Endothelial cell of umbilical vein (primary cell): Measurements from ENCODE around the gene ANO1. TPM values are rescaled to one million over a fixed set of nuclear protein-coding genes. Genes with fewer than 3 reads are reported as not detected.

ENCODE experiments used
- BruUV-seq: library from RNA; stranded (reverse); fragments of 400-500 nt; replicated peaks from 2 replicates; lab custom pipeline; 2021; lab: Mats Ljungman, UMichigan
- CTCF ChIA-PET: fragments of 300-600, 350-600 bp; sonication (Branson Sonifier 250); formaldehyde crosslinking; loops from one replicate; lab custom pipeline; 2021; ENCODE audit warnings: antibody characterized with exemption, inconsistent platforms; lab: Charles Lee
- POLR2A ChIA-PET: fragments of 300-600, 350-600 bp; sonication (Branson Sonifier 250); formaldehyde crosslinking; loops from one replicate; lab custom pipeline; 2021; ENCODE audit warnings: antibody characterized with exemption, inconsistent platforms; lab: Charles Lee
- DNase-seq: peaks from one replicate; pipeline ENCODE4 v3.0.0-alpha.2; 2011; ENCODE audit warnings: low read depth, low spot score
- FAIRE-seq: peaks from 2 replicates; lab custom pipeline; 2011; peaks lifted over from hg19 to GRCh38; lab: Jason Lieb, UNC
- H2AFZ ChIP-seq: 2 replicates; pipeline ENCODE4 v1.6.0; 2012; ENCODE audit warnings: low read depth, low read length, control low read depth, inconsistent platforms
- H3K27ac ChIP-seq: 2 replicates; pipeline ENCODE4 v1.5.1; 2011; ENCODE audit warnings: low read depth, mild to moderate bottlenecking, control low read depth, low read length, moderate library complexity; ENCODE audit not compliant: insufficient read depth
- H3K27me3 ChIP-seq, 2 experiments: 2 replicates each; pipeline versions ENCODE4 v1.6.0 to v1.6.1; 2011; ENCODE audit warnings: low read length in 2 of 2, mixed read lengths in 1 of 2; ENCODE audit not compliant: control insufficient read depth in 2 of 2, insufficient read depth in 2 of 2
- H3K36me3 ChIP-seq, 2 experiments: 2 replicates in 1 of 2; 3 replicates in 1 of 2; pipeline ENCODE4 v1.5.1; 2011; ENCODE audit warnings: low read length in 2 of 2, mild to moderate bottlenecking in 1 of 2, moderate library complexity in 1 of 2; ENCODE audit not compliant: control insufficient read depth in 2 of 2, insufficient read depth in 2 of 2; ENCODE audit errors: extremely low read depth in 1 of 2
- H3K4me1 ChIP-seq: 3 replicates; pipeline ENCODE4 v1.5.1; 2011; ENCODE audit warnings: mild to moderate bottlenecking, low read length; ENCODE audit not compliant: control insufficient read depth, insufficient read depth; ENCODE audit errors: extremely low read depth
- H3K4me2 ChIP-seq: 2 replicates; pipeline ENCODE4 v1.6.1; 2011; ENCODE audit warnings: low read length, control low read depth, mixed read lengths; ENCODE audit not compliant: insufficient read depth
- H3K4me3 ChIP-seq, 3 experiments: fragments of 200-600 bp in 1 of 3; sonication (generic), shearing (Covaris generic) in 1 of 3; replicated peaks in 1 of 3; 2 replicates each; pipeline ENCODE4 v1.5.1; 2011 to 2016; ENCODE audit warnings: control low read depth in 3 of 3, low read length in 3 of 3, mild to moderate bottlenecking in 2 of 3, inconsistent platforms in 1 of 3, low read depth in 1 of 3, moderate library complexity in 1 of 3; ENCODE audit not compliant: insufficient read depth in 1 of 3
- H3K79me2 ChIP-seq: 2 replicates; pipeline ENCODE4 v1.6.0; 2012; ENCODE audit warnings: low read length, inconsistent platforms; ENCODE audit not compliant: control insufficient read depth, insufficient read depth
- H3K9ac ChIP-seq: replicated peaks from 2 replicates; pipeline ENCODE3; 2011; ENCODE audit warnings: low read length, control low read depth; ENCODE audit not compliant: insufficient read depth; ENCODE audit errors: extremely low read depth
- H3K9me1 ChIP-seq: replicated peaks from 3 replicates; pipeline ENCODE4 v1.6.0; 2011; ENCODE audit warnings: mild to moderate bottlenecking, low read length; ENCODE audit not compliant: control insufficient read depth, insufficient read depth; ENCODE audit errors: extremely low read depth
- H3K9me3 ChIP-seq: replicated peaks from 2 replicates; pipeline ENCODE4 v1.5.1; 2012; ENCODE audit warnings: low read length, inconsistent platforms; ENCODE audit not compliant: control insufficient read depth, insufficient read depth
- H4K20me1 ChIP-seq: replicated peaks from 2 replicates; pipeline ENCODE3; 2011; ENCODE audit warnings: mild to moderate bottlenecking, low read length; ENCODE audit not compliant: control insufficient read depth, insufficient read depth; ENCODE audit errors: extremely low read depth
- CTCF ChIP-seq, 2 donors: IDR thresholded peaks; 1 replicate in 1 of 2; 2 replicates in 1 of 2; pipeline ENCODE4 v1.5.1; 2011; ENCODE audit warnings: low read length in 2 of 2, mild to moderate bottlenecking in 2 of 2, moderate library complexity in 2 of 2, control low read depth in 1 of 2, inconsistent platforms in 1 of 2, low read depth in 1 of 2; ENCODE audit not compliant: insufficient read depth in 1 of 2; ENCODE audit errors: extremely low read depth in 1 of 2
- EZH2 ChIP-seq: IDR thresholded peaks from 2 replicates; pipeline ENCODE4 v1.6.1; 2012; ENCODE audit warnings: borderline replicate concordance, low read depth, mild to moderate bottlenecking, moderate library complexity, low read length, inconsistent platforms; ENCODE audit not compliant: severe bottlenecking
- FOS ChIP-seq: IDR thresholded peaks from 2 replicates; pipeline ENCODE4 v1.6.1; 2011; ENCODE audit warnings: mild to moderate bottlenecking, low read length, moderate library complexity, borderline replicate concordance; ENCODE audit not compliant: insufficient read depth
- GATA2 ChIP-seq: IDR thresholded peaks from 2 replicates; pipeline ENCODE4 v1.7.0; 2011; ENCODE audit warnings: low read depth, mild to moderate bottlenecking, moderate library complexity, mixed read lengths, low read length; ENCODE audit not compliant: insufficient read length, insufficient read depth
- JUN ChIP-seq: IDR thresholded peaks from 2 replicates; pipeline ENCODE4 v1.6.1; 2011; ENCODE audit warnings: borderline replicate concordance, low read depth; ENCODE audit not compliant: insufficient read length, insufficient read depth
- MAX ChIP-seq: IDR thresholded peaks from 2 replicates; pipeline ENCODE4 v1.6.1; 2011; ENCODE audit not compliant: insufficient read depth, insufficient read length
- MYC ChIP-seq: IDR thresholded peaks from one replicate; pipeline ENCODE4 v1.6.1; 2011; ENCODE audit warnings: mild to moderate bottlenecking, low read depth, low read length
- POLR2A ChIP-seq: IDR thresholded peaks from 2 replicates; pipeline ENCODE4 v1.6.1; 2012; ENCODE audit warnings: low read depth, mild to moderate bottlenecking, control low read depth, low read length
- POLR2AphosphoS5 ChIP-seq: IDR thresholded peaks from 2 replicates; pipeline ENCODE4 v1.6.1; 2012; ENCODE audit warnings: low read depth, mild to moderate bottlenecking, control low read depth, low read length, moderate library complexity; ENCODE audit not compliant: insufficient read depth
- dilution Hi-C: fragments of 300-500 bp; cut with MboI; formaldehyde crosslinking; loops from one replicate; pipeline ENCODE4 v1.15.0; 2019; ENCODE audit warnings: low sequenced_read_pairs; ENCODE audit not compliant: extremely low pct_ligation_motif_present
- intact Hi-C: fragments of 100-400 bp; cut with micrococcal nuclease; formaldehyde crosslinking; loops from one replicate; pipeline ENCODE4 v1.10.0; 2022
- polyA plus RNA-seq, 4 experiments: library from polyadenylated mRNA; depleted of rRNA in 3 of 4; stranded (reverse) in 3 of 4; unstranded in 1 of 4; fragments of >200 nt; gene quantifications; 2 replicates each; pipeline versions ENCODE4 v1.2.1 to v1.2.3, GENCODE V29; 2011 to 2012; ENCODE audit warnings: missing spikeins in 1 of 4
- total RNA-seq: library from RNA; stranded (reverse); gene quantifications from 2 replicates; pipeline ENCODE4 v1.2.3, GENCODE V29; 2021

Gene ANO1
- total and polyA plus RNA-seq, 2 donors (not counting 3 experiments of a cell fraction or from before 2014, with no cell fraction given) = 0.03 to 0.40 TPM

- Histone ChIP-seq H3K9me1 (no peaks in the 10 kb centered on the region), H3K9me3 (no peaks in the 10 kb centered on the region), H3K36me3 (no peaks in the 10 kb centered on the region), H3K27ac (no peak overlapping the region), H4K20me1 (no peaks in the 10 kb centered on the region), H3K79me2 (no peaks in the 10 kb centered on the region), H3K9ac (no peak overlapping the region), H3K4me1 (no peaks in the 10 kb centered on the region), H2AFZ (no peak overlapping the region), H3K27me3 (no peaks in the 10 kb centered on the region), H3K4me3 (no peak overlapping the region), H3K4me2 (no peak overlapping the region)
- TF ChIP-seq MYC = no peak
- no peak for TF ChIP-seq JUN
- no peak for TF ChIP-seq POLR2A
- no peak for TF ChIP-seq EZH2
- no peak for TF ChIP-seq POLR2AphosphoS5
- TF ChIP-seq CTCF (IDR thresholded peaks at IDR 0.05; ENCODE audit: extremely low read depth in 1 of 2, insufficient read depth in 1 of 2, low read depth in 1 of 2, low read length in 2 of 2) = no peak
- no peak for TF ChIP-seq GATA2
- TF ChIP-seq MAX = no peak
- TF ChIP-seq FOS = no peak
- no TSS peak for BruUV-seq
- intact Hi-C loops = no loop called here
- ChIA-PET CTCF (no interaction called here), POLR2A (no interaction called here)
- DNase-seq = no peak
- FAIRE-seq = no peak
- dilution Hi-C loops = no loop called here
Observed at GRCh38 chr11:70133771-70134335, 55.7 kb downstream of the ANO1 start.
